Activated CD8-positive, alpha-beta memory T cell treated with anti-CD3 and anti-CD28 coated beads, Interleukin-2, amount 10 ng/mL, durations not matched to agents 7 days and 5 days (primary cell): ENCODE measurements around the gene COX19. TPM values are rescaled to one million over a fixed set of nuclear protein-coding genes. Genes with fewer than 3 reads are reported as not detected.

Experiments
- ATAC-seq: fragments of 150-1000 bp; cut with Tn5 transposase; one replicate; pipeline ENCODE4 v1.10.0; 2021; ENCODE audit warnings: moderate library complexity
- CTCF ChIA-PET: fragments of 350-600 bp; sonication (Branson Sonifier 250); formaldehyde crosslinking; loops from one replicate; lab custom pipeline; 2021; ENCODE audit warnings: antibody characterized with exemption; lab: Charles Lee
- DNase-seq: peaks from one replicate; pipeline ENCODE4 v3.0.0-alpha.2; 2020
- H3K27ac Mint-ChIP-seq: one replicate; pipeline ENCODE4 v1.8.0; 2021; ENCODE audit warnings: mild to moderate bottlenecking, mixed read lengths
- H3K27me3 Mint-ChIP-seq: one replicate; pipeline ENCODE4 v1.8.0; 2021; ENCODE audit warnings: mixed read lengths
- H3K36me3 Mint-ChIP-seq: one replicate; pipeline ENCODE4 v1.8.0; 2021; ENCODE audit warnings: mild to moderate bottlenecking, mixed read lengths
- H3K4me1 Mint-ChIP-seq: one replicate; pipeline ENCODE4 v1.8.0; 2021; ENCODE audit warnings: mixed read lengths
- H3K4me3 Mint-ChIP-seq: one replicate; pipeline ENCODE4 v1.8.0; 2021; ENCODE audit warnings: mild to moderate bottlenecking, moderate library complexity, mixed read lengths
- H3K9me3 Mint-ChIP-seq: one replicate; pipeline ENCODE4 v1.8.0; 2022; ENCODE audit warnings: low read depth, mixed read lengths
- total RNA-seq, 2 experiments: library from RNA; stranded (reverse); gene quantifications; one replicate each; pipeline ENCODE4 v1.2.3, GENCODE V29; 2021

The COX19 gene
- total RNA-seq, 2 experiments from 2014 or later, result 18.7 to 18.9 TPM

DNA sequence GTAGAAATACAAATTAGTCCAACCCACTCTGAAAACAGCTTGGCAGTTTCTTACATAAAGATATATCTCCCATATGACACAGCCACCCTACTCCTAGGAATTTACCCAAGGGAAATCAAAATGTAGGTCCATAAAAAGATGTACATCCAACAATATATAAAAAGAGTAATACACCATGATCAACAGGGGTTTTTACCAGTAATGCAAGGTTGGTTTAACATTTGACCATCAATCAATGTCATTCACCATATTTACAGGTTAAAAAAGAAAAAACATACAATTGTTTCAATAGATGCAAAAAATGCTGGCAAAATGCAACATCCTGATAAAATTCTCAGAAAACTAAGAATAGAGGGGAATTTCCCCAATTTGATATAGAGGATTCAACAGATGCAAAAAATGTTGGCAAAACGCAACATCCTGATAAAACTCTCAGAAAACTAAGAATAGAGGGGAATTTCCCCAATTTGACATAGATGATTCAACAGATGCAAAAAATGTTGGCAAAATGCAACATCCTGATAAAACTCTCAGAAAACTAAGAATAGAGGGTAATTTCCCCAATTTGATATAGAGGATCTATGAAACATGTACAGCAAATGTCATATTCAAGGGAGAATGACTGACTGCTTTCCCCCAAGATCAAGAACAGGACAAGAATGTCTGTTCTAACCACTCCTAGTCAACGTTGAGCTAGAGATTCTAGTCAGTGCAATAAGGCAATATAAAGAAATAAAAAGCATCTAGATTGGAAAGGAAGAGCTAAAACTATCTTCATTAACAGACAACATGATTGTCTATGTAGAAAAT is 34.5 kb downstream of the COX19 start:
- H3K4me1 Mint-ChIP-seq, result peaks cover 19% of the 10 kb centered on the region

DNA sequence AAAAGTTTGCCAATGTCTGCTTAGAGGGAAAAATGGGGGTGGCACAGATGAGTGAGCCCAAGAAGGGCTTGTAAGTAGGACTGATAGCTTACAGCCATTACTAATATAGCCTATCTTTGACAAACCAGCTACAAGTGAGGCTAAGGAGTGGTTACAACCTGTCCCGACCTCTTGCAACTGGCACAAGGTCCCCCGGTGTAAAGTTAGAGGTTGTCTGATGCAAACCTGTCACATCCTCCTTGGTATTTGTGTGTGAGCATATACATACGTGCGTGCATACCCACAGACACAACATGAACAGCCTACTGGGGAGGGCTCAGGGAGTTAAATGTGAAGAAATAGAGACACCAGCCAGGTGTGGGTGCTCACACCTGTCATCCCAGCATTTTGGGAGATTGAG is 35.5 kb downstream of the COX19 start:
- H3K27me3 Mint-ChIP-seq, result peaks cover 18% of the 10 kb centered on the region
- DNase-seq (no peak), ATAC-seq (no peak)
- peaks cover 8% of the 10 kb centered on the region for H3K36me3 Mint-ChIP-seq
- no peak overlapping the region for H3K27ac Mint-ChIP-seq
- peaks cover 20% of the 10 kb centered on the region for H3K4me1 Mint-ChIP-seq
- peaks cover 10% of the 10 kb centered on the region for H3K9me3 Mint-ChIP-seq
- no peak overlapping the region for H3K4me3 Mint-ChIP-seq
- CTCF ChIA-PET, result interaction anchor here (0.9 to 1.4 kb wide), 3 partner anchors 15 to 35 kb away, joined by 3 to 4 read pairs (median 3); partner anchors contain the start of gene COX19

More for the DNA sequence above, 34.5 kb downstream of the COX19 start:
- CTCF ChIA-PET, result no interaction called here
- H3K9me3 Mint-ChIP-seq, result peaks cover 10% of the 10 kb centered on the region
- DNase-seq (no peak), ATAC-seq (no peak)
- peaks cover 18% of the 10 kb centered on the region for H3K27me3 Mint-ChIP-seq
- H3K4me3 Mint-ChIP-seq, result no peak overlapping the region
- peaks cover 8% of the 10 kb centered on the region for H3K36me3 Mint-ChIP-seq
- H3K27ac Mint-ChIP-seq, result no peak overlapping the region

DNA sequence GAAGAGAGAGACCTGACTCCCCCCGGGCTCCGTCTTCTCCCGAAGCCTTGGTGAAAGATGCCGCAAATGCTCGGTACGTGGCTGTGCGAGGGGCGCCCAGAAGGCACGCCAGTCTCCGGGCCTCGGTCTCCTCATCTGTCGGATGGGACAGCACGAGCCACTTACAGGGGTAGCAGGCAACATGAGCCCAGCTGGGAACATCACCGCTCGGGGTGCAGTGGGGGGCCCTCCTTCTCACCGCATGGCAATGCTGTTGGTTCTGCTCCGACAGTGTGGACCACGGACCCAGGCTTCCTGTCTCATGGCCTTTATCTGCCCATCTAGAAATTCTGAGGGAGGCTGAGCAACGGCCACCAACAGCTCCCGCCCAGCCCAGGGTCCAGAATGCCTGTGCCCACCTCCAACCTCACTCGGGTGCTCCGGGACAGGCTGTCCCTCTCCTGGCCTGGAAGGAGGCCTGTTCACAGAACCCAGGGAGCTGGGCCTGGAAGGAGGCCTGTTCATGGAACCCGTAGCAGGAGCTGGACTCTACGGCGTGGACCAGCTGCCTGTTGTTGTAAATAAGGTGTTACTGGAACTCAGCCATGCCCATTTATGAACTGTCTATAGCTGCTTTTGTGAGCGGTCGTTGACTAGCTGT is 36.7 kb downstream of the COX19 start:
- Mint-ChIP-seq H3K27me3 (peaks cover 18% of the 10 kb centered on the region), H3K27ac (no peak overlapping the region), H3K4me1 (peaks cover 20% of the 10 kb centered on the region), H3K36me3 (peaks cover 8% of the 10 kb centered on the region), H3K9me3 (peaks cover 10% of the 10 kb centered on the region), H3K4me3 (no peak overlapping the region)
- no peak for DNase-seq
- CTCF ChIA-PET, result interaction anchor here (1.1 to 1.4 kb wide), 2 partner anchors 15 to 36 kb away, joined by 3 read pairs; partner anchors contain the start of gene COX19
- no peak for ATAC-seq

DNA sequence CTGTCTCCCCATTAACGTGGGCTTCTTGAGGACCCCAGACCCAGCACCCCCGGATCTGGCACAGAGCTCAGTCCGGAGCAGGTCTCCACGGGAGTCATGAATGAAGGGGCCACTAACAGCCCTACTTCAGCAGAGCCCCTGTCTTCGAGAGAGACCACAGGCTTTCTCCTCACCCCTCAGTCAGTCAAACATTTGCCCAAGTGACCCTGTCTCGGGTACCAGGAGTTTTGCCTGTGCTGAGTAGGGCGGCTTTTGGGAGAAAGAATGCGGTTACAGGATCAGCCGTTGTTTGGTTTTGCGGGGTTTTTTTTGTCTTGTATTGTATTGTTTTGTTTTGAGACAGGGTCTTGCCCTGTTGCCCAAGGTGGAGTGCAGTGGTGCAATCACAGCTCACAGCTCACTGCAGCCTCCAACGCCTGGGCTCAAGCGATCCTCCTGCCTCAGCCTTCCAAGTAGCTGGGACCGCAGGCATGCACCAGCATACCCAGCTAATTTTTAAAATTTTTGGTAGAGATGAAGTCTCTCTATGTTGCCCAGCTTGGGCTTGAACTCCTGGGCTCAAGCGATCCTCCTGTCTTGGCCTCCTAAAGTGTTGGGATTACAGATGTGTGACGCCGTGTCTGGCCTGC is 37.4 kb downstream of the COX19 start:
- Mint-ChIP-seq H3K4me3 (no peak overlapping the region), H3K27ac (no peak overlapping the region), H3K9me3 (peaks cover 10% of the 10 kb centered on the region), H3K4me1 (peaks cover 20% of the 10 kb centered on the region), H3K27me3 (peaks cover 18% of the 10 kb centered on the region), H3K36me3 (peaks cover 8% of the 10 kb centered on the region)
- no peak for DNase-seq
- CTCF ChIA-PET, result no interaction called here
- no peak for ATAC-seq

DNA sequence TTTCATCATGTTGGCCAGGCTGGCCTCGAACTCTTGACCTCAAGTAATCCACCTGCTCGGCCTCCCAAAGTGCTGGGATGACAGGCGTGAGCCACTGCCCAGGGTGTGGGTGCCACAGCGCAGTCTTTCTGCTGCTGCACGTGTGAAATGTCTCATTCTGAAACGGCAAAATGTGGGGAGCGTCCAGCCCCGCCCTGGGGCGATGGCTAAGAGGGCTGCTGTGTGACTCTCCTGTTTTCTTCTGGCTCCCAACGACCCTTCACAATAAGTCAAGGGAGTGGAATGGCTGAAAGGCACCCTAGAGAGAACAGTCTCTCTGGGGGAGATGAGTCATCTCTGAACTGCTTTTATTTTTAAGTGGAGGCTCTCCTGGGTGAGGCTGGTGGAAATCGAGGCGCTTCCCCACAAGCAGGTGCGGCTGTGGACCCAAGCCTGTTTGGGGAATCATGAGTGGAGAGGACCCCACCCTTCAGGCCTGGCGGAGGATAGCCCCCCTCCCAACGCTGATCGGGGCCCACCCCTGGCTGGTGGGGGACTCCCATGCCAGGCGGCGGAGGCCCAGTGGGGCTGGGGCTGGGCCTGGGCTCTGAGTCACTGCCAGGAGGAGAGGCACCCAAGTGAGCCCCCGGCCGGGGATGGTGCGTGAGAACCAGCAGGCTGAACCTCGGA is 38.8 kb downstream of the COX19 start:
- ATAC-seq (peak; percentile 89), DNase-seq (peak; percentile 70)
- Mint-ChIP-seq H3K4me3 (no peak overlapping the region), H3K36me3 (peaks cover 8% of the 10 kb centered on the region), H3K9me3 (peaks cover 7% of the 10 kb centered on the region), H3K4me1 (peaks cover 21% of the 10 kb centered on the region), H3K27me3 (peaks cover 12% of the 10 kb centered on the region), H3K27ac (peak overlapping the region; percentile 43)
- CTCF ChIA-PET, result no interaction called here

DNA sequence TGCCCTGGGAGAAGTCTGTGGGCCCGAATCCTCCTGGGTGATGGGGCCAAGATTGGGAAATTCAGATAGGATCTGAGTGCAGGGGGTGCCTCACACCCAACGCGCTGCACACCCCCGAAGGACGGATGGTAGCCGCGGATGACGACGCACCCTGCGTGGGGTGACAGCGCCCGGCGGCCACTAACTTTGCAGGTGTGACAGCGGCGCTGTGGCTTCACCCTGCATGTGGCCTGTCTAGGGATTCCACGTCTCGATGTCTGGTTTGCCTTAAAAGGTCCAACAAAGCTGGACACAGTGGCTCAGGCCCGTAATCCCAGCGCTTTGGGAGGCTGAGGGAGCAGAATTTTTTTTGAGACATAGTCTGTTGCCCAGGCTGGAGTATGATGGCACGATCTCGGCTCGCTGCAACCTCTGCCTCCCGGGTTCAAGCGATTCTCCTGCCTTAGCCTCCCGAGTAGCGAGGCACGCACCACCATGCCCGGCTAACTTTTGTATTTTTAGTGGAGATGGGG is 39.4 kb downstream of the COX19 start:
- Mint-ChIP-seq H3K4me3 (no peak overlapping the region), H3K27ac (peak overlapping the region; percentile 43), H3K9me3 (peaks cover 7% of the 10 kb centered on the region)

DNA sequence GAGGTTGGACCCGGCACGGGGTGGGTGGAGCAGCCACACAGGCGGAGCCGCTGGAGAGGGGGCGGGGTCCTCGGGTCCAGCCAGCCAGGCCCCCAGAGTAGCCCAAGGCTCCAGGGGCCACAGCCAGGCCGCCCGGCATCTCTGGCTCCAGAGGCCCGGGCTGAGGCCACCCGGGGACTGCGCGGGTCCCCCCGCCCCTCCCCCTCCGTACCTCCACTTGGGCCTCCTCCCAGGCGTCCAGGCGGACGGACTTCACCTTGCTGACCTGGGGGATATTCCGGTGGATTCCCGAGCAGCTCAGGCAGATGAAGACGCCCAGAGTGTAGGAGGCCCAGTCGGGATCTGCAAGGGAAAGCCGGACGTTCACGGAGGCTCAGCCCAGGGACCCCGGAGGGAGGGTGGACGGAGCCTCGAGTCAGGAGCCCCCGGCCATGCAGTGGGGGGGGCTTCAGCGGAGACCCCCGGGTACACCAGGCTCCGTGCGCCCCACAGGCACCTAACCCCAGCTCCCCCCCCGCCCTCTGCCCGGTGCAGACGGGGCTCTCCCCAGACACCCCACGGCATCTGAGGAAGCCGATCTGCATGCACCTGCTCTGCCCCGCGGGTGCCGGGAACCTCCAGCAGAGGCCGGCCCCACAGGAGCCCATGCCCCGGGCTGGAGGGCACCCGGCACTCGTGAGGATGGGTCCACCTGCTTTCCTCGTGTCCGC is 40.0 kb downstream of the COX19 start:
- Mint-ChIP-seq H3K36me3 (peaks cover 3% of the 10 kb centered on the region), H3K9me3 (peaks cover 5% of the 10 kb centered on the region), H3K27ac (no peak overlapping the region), H3K4me1 (peaks cover 22% of the 10 kb centered on the region), H3K27me3 (peaks cover 9% of the 10 kb centered on the region), H3K4me3 (no peak overlapping the region)
- ATAC-seq (no peak), DNase-seq (no peak)
- CTCF ChIA-PET, result no interaction called here

More for the DNA sequence above, 39.4 kb downstream of the COX19 start:
- ATAC-seq (no peak), DNase-seq (no peak)
- Mint-ChIP-seq H3K36me3 (peaks cover 6% of the 10 kb centered on the region), H3K27me3 (peaks cover 14% of the 10 kb centered on the region), H3K4me1 (peaks cover 24% of the 10 kb centered on the region)
- CTCF ChIA-PET, result no interaction called here

DNA sequence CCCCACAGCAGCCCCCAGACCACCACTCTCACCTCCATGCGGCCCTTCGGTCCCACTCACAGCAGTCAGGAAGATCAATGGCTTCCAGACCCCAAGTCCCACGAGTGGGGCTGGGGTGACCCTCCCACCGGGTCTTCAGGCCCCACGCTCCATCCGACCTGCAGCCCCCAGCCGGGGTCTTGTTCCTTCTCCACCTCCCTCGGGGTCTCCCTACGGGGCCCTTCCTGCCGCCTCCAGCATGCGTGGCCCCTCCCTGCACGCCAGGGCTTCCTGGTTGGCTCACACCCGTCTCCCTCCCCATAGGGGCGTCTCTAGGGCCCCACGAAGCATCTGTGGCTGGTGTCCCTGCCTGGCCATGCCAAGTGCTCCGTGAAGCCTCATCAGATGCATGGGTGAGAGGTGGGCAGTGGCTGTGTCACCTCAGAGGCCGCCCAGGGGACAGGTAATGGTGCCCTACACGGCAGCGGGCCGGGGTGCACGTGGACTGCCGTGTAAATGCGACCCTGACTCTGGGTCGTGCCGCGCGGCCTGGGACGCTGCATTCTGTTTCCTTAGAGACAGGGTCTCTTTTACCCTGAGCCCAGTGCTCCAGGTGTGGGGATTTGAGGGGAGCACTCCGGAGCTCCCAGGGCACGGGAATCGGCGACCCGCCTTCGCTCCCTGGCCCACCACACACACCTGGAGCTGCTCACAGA is 40.7 kb downstream of the COX19 start:
- peaks cover 26% of the 10 kb centered on the region for H3K4me1 Mint-ChIP-seq
- H3K36me3 Mint-ChIP-seq, result peaks cover 7% of the 10 kb centered on the region
- H3K27ac Mint-ChIP-seq, result no peak overlapping the region
- peaks cover 4% of the 10 kb centered on the region for H3K9me3 Mint-ChIP-seq
- H3K4me3 Mint-ChIP-seq, result no peak overlapping the region
- CTCF ChIA-PET, result no interaction called here
- peaks cover 12% of the 10 kb centered on the region for H3K27me3 Mint-ChIP-seq
- ATAC-seq (no peak), DNase-seq (no peak)

DNA sequence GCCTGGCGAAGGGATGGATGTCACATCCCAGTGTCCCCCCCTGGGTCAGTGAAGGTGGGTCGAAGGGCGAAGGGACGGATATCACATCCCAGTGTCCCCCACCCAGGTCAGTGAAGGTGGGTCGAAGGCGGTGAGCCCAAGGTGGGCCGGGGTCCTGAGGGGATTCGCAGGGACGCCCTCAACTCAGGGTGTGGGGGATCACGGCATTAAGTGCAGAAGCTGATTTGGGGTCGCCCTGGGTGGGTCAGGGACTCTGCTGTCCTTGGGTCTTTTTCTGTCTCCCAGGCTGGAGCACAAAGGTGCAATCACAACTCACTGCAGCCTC is 42.7 kb downstream of the COX19 start:
- H3K27me3 Mint-ChIP-seq, result peaks cover 23% of the 10 kb centered on the region
- H3K36me3 Mint-ChIP-seq, result peaks cover 6% of the 10 kb centered on the region
- DNase-seq (no peak), ATAC-seq (no peak)
- no peak overlapping the region for H3K27ac Mint-ChIP-seq
- H3K4me1 Mint-ChIP-seq, result peaks cover 39% of the 10 kb centered on the region
- H3K9me3 Mint-ChIP-seq, result peaks cover 2% of the 10 kb centered on the region
- no peak overlapping the region for H3K4me3 Mint-ChIP-seq
- CTCF ChIA-PET, result no interaction called here

DNA sequence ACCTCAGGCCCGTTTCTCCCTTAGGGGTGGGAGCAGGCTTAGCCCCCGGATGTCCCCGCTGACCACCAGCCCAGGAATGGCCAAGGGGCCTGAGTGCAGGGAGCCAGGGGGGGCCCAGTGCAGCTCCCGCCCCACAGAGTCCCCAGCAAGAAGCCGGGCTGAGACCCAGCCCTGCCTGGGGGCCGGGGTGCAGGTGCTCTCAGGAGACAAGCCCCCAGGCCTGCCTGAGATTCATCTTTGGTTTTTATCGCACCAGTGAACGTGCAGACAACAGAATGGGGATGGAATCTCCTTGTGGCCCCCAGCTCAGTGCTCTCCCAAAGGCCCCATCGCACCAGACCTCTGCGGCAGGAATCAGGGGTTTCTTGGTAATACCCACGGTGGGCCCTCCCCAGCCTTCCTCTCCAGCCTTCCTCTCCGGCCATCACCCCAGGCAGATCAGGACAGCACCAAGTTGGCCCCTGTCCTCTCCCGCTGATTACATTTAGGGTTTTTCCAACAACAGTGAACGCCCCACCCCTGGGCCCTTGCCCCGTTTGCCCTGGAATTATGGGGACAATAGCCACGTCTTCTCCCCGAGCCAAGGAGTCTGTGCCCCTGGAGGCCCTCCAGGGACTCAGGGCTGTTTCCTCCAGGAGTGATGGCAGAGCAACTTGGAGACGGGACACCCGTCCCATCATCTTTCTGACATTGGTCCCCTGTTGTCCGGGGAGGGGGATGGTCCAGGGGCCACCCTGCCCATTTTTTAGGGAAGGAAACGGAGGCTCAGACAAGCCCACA is 43.3 kb downstream of the COX19 start:
- Mint-ChIP-seq H3K27me3 (peaks cover 28% of the 10 kb centered on the region), H3K9me3 (peaks cover 2% of the 10 kb centered on the region), H3K36me3 (peaks cover 6% of the 10 kb centered on the region), H3K27ac (no peak overlapping the region), H3K4me3 (no peak overlapping the region), H3K4me1 (peaks cover 39% of the 10 kb centered on the region)
- ATAC-seq, result no peak
- CTCF ChIA-PET, result interaction anchor here (1.1 to 2.0 kb wide), 3 partner anchors 10 to 63 kb away, joined by 3 to 5 read pairs (median 5); no protein-coding TSS in a partner anchor
- no peak for DNase-seq

DNA sequence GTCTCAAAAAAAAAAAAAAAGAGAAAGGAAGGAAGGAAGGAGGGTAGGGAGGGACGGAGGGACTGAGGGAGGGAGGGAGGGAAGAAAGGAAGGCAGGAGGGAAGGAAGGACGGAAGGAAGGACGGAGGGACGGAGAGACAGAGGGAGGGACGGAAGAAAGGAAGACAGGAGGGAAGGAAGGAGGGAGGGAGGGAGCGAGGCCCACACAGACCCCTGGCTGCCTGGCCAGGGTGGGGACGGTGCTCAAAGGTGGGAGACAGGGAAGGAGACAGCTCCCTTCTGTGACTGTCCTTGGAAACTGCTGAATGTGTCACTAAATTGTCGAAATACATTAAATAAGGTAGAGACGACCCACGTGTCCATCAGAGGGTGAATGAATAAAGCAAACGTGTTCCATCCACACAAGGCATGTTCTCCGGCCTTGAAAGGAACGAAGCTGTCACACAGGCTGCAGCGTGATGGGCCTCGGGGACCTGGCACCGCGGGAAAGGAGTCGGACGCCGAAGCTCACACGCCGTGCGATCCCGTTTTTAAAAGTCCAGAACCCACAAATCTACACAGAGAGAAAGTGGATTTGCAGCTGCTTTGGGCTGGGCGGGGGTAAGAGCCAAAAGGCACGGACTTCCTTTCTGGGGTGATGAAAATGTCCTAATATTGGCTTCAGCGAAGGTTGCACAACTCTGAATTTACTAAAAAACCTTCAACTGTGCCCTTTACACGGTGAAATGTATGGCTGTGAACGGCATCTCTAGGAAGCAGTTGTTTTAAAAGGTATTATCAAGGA is 44.2 kb downstream of the COX19 start:
- Mint-ChIP-seq H3K4me1 (peaks cover 33% of the 10 kb centered on the region), H3K27ac (no peak overlapping the region), H3K4me3 (no peak overlapping the region), H3K27me3 (peaks cover 26% of the 10 kb centered on the region), H3K36me3 (peaks cover 6% of the 10 kb centered on the region), H3K9me3 (peaks cover 2% of the 10 kb centered on the region)
- CTCF ChIA-PET, result interaction anchor here (1.1 to 2.0 kb wide), 3 partner anchors 9 to 64 kb away, joined by 3 to 5 read pairs (median 5); no protein-coding TSS in a partner anchor
- ATAC-seq, result no peak
- no peak for DNase-seq
